HG02571 (cell line): Measurements from ENCODE around the gene ANGPTL8.

ENCODE experiments used
- ATAC-seq: cut with Tn5 transposase; IDR thresholded peaks from one replicate; pipeline ENCODE4 v1.9.1; 2021; ENCODE audit warnings: mild to moderate bottlenecking, moderate library complexity; ENCODE audit not compliant: unreplicated experiment

The ANGPTL8 gene

GRCh38 chr19:11260996-11261395 lies 21.6 kb downstream of the ANGPTL8 start:
- no peak for ATAC-seq

GRCh38 chr19:11261431-11261970 lies 22.1 kb downstream of the ANGPTL8 start:
- no peak for ATAC-seq

- no peak for ATAC-seq
These were observed 22.8 kb downstream of the ANGPTL8 start, which contains the start of gene DOCK6 for GRCh38 chr19:11261971-11262839. DOCK6 (minus strand) TSS chr19:11262524; CDS start chr19:11262440, 84 bp downstream.

- ATAC-seq, result no peak
These were observed 24.3 kb downstream of the ANGPTL8 start for GRCh38 chr19:11263726-11264125.

GRCh38 chr19:11264452-11265176 lies 25.2 kb downstream of the ANGPTL8 start:
- no peak for ATAC-seq

GRCh38 chr19:11265177-11265784 lies 25.9 kb downstream of the ANGPTL8 start:
- no peak for ATAC-seq

- no peak for ATAC-seq
These were observed 26.4 kb downstream of the ANGPTL8 start for GRCh38 chr19:11265785-11266236.

GRCh38 chr19:11267316-11268085 lies 28.1 kb downstream of the ANGPTL8 start:
- ATAC-seq, result no peak

- no peak for ATAC-seq
These were observed 29.4 kb downstream of the ANGPTL8 start for GRCh38 chr19:11268783-11269267.

GRCh38 chr19:11269408-11269807 lies 30.0 kb downstream of the ANGPTL8 start:
- no peak for ATAC-seq

GRCh38 chr19:11273296-11273695 lies 33.9 kb downstream of the ANGPTL8 start:
- no peak for ATAC-seq

GRCh38 chr19:11273989-11274388 lies 34.6 kb downstream of the ANGPTL8 start:
- ATAC-seq, result no peak

GRCh38 chr19:11274533-11275086 lies 35.2 kb downstream of the ANGPTL8 start:
- no peak for ATAC-seq

- ATAC-seq, result no peak
These were observed 39.3 kb downstream of the ANGPTL8 start for GRCh38 chr19:11278670-11279069.

GRCh38 chr19:11279505-11280236 lies 40.3 kb downstream of the ANGPTL8 start:
- no peak for ATAC-seq

- no peak for ATAC-seq
These were observed 42.1 kb downstream of the ANGPTL8 start for GRCh38 chr19:11281356-11282049.

- ATAC-seq, result no peak
These were observed 45.1 kb downstream of the ANGPTL8 start for GRCh38 chr19:11284515-11284914.

GRCh38 chr19:11286312-11286974 lies 47.0 kb downstream of the ANGPTL8 start:
- ATAC-seq, result no peak
